H1 (cell line): ENCODE results near the gene DDI2. TPM values are rescaled to one million over a fixed set of nuclear protein-coding genes. Genes with fewer than 3 reads are reported as not detected.

Experiments used
- ASH2L ChIP-seq: fragments of 200-600, 300-600 bp; sonication (generic); IDR thresholded peaks from one replicate; pipeline ENCODE4 v1.7.1; 2017; ENCODE audit warnings: low read length
- ATF3 ChIP-seq: IDR thresholded peaks from 2 replicates; pipeline ENCODE4 v1.6.1; 2011; ENCODE audit warnings: low read depth, mild to moderate bottlenecking, low read length; ENCODE audit not compliant: insufficient read depth
- BACH1 ChIP-seq: IDR thresholded peaks from 2 replicates; pipeline ENCODE4 v1.6.1; 2012; ENCODE audit warnings: low read length, improper control_type of control experiment
- BRCA1 ChIP-seq: IDR thresholded peaks from 2 replicates; pipeline ENCODE4 v1.6.1; 2012; ENCODE audit warnings: low read depth, low read length, improper control_type of control experiment
- CBX5 ChIP-seq: fragments of 300-800, 300-1000 bp; sonication (generic); IDR thresholded peaks from 2 replicates; pipeline ENCODE4 v1.7.1; 2016; ENCODE audit warnings: antibody characterized with exemption, low read length, low read depth
- CBX8 ChIP-seq: fragments of 300-800, 300-1000 bp; sonication (generic); IDR thresholded peaks from 2 replicates; pipeline ENCODE4 v1.7.1; 2016; ENCODE audit warnings: low read depth, low read length, borderline replicate concordance
- CEBPB ChIP-seq: IDR thresholded peaks from 2 replicates; pipeline ENCODE4 v1.6.1; 2012; ENCODE audit warnings: low read depth, low read length
- CTBP2 ChIP-seq: IDR thresholded peaks from 2 replicates; pipeline ENCODE4 v1.7.0; 2011; ENCODE audit warnings: borderline replicate concordance, mild to moderate bottlenecking, moderate library complexity, mixed read lengths, low read length; ENCODE audit not compliant: insufficient read depth, insufficient read length
- EP300 ChIP-seq, 2 experiments: IDR thresholded peaks; 1 replicate in 1 of 2; 2 replicates in 1 of 2; pipeline ENCODE4 v1.6.1; 2011 to 2012; ENCODE audit warnings: low read depth in 2 of 2, low read length in 2 of 2, mild to moderate bottlenecking in 2 of 2, borderline replicate concordance in 1 of 2, inconsistent platforms in 1 of 2, moderate library complexity in 1 of 2
- EZH2 ChIP-seq: fragments of 200-600 bp; sonication (generic); IDR thresholded peaks from 2 replicates; pipeline ENCODE4 v1.7.1; 2012; ENCODE audit warnings: low read depth, mild to moderate bottlenecking, moderate library complexity, low read length, inconsistent platforms; ENCODE audit not compliant: severe bottlenecking
- HDAC2 ChIP-seq, 2 experiments: fragments of 300-600 bp in 1 of 2; sonication (generic) in 1 of 2; IDR thresholded peaks; 2 replicates each; pipeline ENCODE4 v1.6.1; 2011 to 2012; ENCODE audit warnings: low read depth in 2 of 2, low read length in 2 of 2, mild to moderate bottlenecking in 2 of 2, moderate library complexity in 2 of 2, borderline replicate concordance in 1 of 2, inconsistent platforms in 1 of 2
- KDM4A ChIP-seq: IDR thresholded peaks from one replicate; pipeline ENCODE4 v1.7.1; 2012; ENCODE audit warnings: low read depth, mild to moderate bottlenecking, moderate library complexity, low read length, inconsistent platforms; ENCODE audit not compliant: severe bottlenecking
- MAFK ChIP-seq: IDR thresholded peaks from 2 replicates; pipeline ENCODE4 v1.6.1; 2012; ENCODE audit warnings: low read depth, mild to moderate bottlenecking, improper control_type of control experiment, low read length
- MAX ChIP-seq: IDR thresholded peaks from 2 replicates; pipeline ENCODE4 v1.6.1; 2012; ENCODE audit warnings: inconsistent platforms
- PHF8 ChIP-seq: fragments of 200-600 bp; sonication (generic); conservative IDR thresholded peaks from 2 replicates; pipeline ENCODE4 v1.7.1; 2012; ENCODE audit warnings: low read depth, mild to moderate bottlenecking, inconsistent platforms, low read length, moderate library complexity
- POU5F1 ChIP-seq: IDR thresholded peaks from 2 replicates; pipeline ENCODE4 v1.6.1; 2011; ENCODE audit warnings: low read depth, mild to moderate bottlenecking, low read length, moderate library complexity
- RFX5 ChIP-seq: IDR thresholded peaks from 2 replicates; pipeline ENCODE4 v1.6.1; 2011; ENCODE audit warnings: low read depth, low read length, improper control_type of control experiment, borderline replicate concordance
- SIN3A ChIP-seq, 2 experiments: IDR thresholded peaks in 1 of 2; conservative IDR thresholded peaks in 1 of 2; 2 replicates each; pipeline ENCODE4 v1.6.1; 2011 to 2012; ENCODE audit warnings: low read length in 2 of 2, improper control_type of control experiment in 1 of 2, low read depth in 1 of 2, mild to moderate bottlenecking in 1 of 2
- SP1 ChIP-seq: IDR thresholded peaks from 2 replicates; pipeline ENCODE4 v1.6.1; 2011; ENCODE audit warnings: low read depth, low read length
- SP2 ChIP-seq: IDR thresholded peaks from 2 replicates; pipeline ENCODE4 v1.6.1; 2012; ENCODE audit warnings: mild to moderate bottlenecking, low read length, inconsistent platforms
- TAF7 ChIP-seq: optimal IDR thresholded peaks from 2 replicates; pipeline ENCODE3; 2011; ENCODE audit warnings: low read depth, mild to moderate bottlenecking, inconsistent platforms, low read length, moderate library complexity, borderline replicate concordance
- TBP ChIP-seq: IDR thresholded peaks from 2 replicates; pipeline ENCODE4 v1.6.1; 2011; ENCODE audit warnings: low read depth, low read length, improper control_type of control experiment
- polyA plus RNA-seq, 7 experiments: library from polyadenylated mRNA; depleted of rRNA in 3 of 7; stranded (reverse) in 5 of 7; unstranded in 2 of 7; fragments of >200 nt in 5 of 7; fragments of 200-250 nt in 2 of 7; gene quantifications; 1 replicate in 5 of 7; 2 replicates in 1 of 7; 4 replicates in 1 of 7; pipeline versions ENCODE4 v1.2.1 to v1.2.3, GENCODE V29; 2011 to 2013; ENCODE audit warnings: missing spikeins in 2 of 7, mixed read lengths in 2 of 7
- total RNA-seq: library from RNA; stranded (reverse); fragmentation: NEBNext Ultra II Directional; extraction: Animal tissue kit (Norgen Biotek cat#: 25700); gene quantifications from 2 replicates; pipeline ENCODE4 v1.2.1, GENCODE V29; 2021

DDI2 gene
- total and polyA plus RNA-seq, 2 of the 8 experiments (the other 6 are each of a cell fraction or from before 2014, with no cell fraction given): 7.7 to 38.3 TPM

GRCh38 chr1:15617173-15618076 is at the start of gene DDI2 (continued):
- TF ChIP-seq HDAC2 (IDR thresholded peaks at IDR 0.05; ENCODE audit: borderline replicate concordance in 1 of 2, low read depth in 2 of 2, low read length in 2 of 2) (no peak), SP1 (peak; percentile 70; the same call in 1 of the 2 replicates), RFX5 (no peak), MAX (peak; percentile 39), KDM4A (peak; percentile 73), CBX5 (no peak), CBX8 (no peak), MAFK (no peak), EP300 (IDR thresholded peaks at IDR 0.05; ENCODE audit: borderline replicate concordance in 1 of 2, low read depth in 2 of 2, low read length in 2 of 2) (no peak), SP2 (no peak), CEBPB (no peak), SIN3A (conservative IDR thresholded peaks at IDR 0.05 in 1 of 2, IDR thresholded peaks at IDR 0.05 in 1 of 2; ENCODE audit: low read depth in 1 of 2, low read length in 2 of 2) (peak in 1 of 2 experiments; percentile 65; a peak in 2 of 4 replicates), POU5F1 (no peak), ASH2L (no peak), EZH2 (no peak), BACH1 (no peak), CTBP2 (no peak), BRCA1 (no peak), TBP (peak; percentile 78; the same call in 1 of the 2 replicates), PHF8 (peak; percentile 77), ATF3 (peak; percentile 67; the same call in 1 of the 2 replicates), TAF7 (peak; percentile 49)
